ENCODE data around the gene LRRC52. TPM values are rescaled to one million over a fixed set of nuclear protein-coding genes. Genes with fewer than 3 reads are reported as not detected.
"Not testable (repeated sequence)": the region's sequence is repeated elsewhere in the genome, so short reads cannot be mapped to it uniquely, and the experiment has no call there.

LRRC52 gene
- total RNA-seq, 1 experiment from 2014 or later, result not detected

DNA sequence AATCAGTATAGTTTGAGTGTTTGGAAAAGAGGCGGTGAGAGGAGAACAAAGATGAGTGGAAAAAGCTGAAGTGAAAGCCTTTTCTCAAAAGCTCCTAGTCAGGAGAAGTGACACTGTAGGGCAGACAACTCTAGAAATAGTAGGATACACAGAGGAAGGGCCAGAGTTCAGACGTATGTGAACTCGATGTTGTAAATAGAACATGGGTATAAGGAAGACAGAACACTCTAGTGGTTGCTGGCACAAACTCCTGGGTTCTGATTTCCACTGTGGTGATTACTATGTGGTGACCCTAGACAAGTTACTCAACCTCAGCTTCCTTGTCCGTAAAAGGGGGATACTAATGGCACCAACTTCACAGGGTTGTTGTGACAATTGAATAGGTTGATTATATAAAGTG, 57.0 kb downstream of the LRRC52 start:
- no peaks in the 10 kb centered on the region for H3K9me3 ChIP-seq (ENCODE audit: insufficient read depth, low read depth)
- no peak overlapping the region for H2AFZ ChIP-seq
- H3F3A ChIP-seq (ENCODE audit: insufficient read depth, low read depth), result peaks cover 8% of the 10 kb centered on the region; the same call in 1 of the 2 replicates
- H3K9me2 ChIP-seq (ENCODE audit: insufficient read depth), result no peaks in the 10 kb centered on the region
- no TSS peak for BruUV-seq (replicated peaks)
- intact Hi-C loops (cut with micrococcal nuclease; ENCODE audit: unreplicated experiment), result loop anchor here (1.0 to 5.0 kb wide), 3 partner anchors 118 to 1457 kb away; no protein-coding TSS in a partner anchor
- DNase-seq, result no peak
- peaks cover 9% of the 10 kb centered on the region for H3K4me1 ChIP-seq (replicated peaks; ENCODE audit: insufficient read depth)
- no peaks in the 10 kb centered on the region for H3K36me3 ChIP-seq (ENCODE audit: low read depth)
- no peaks in the 10 kb centered on the region for H3K27me3 ChIP-seq (ENCODE audit: insufficient read depth, low read depth)
- ChIA-PET CTCF (no interaction called here), POLR2A (ENCODE audit: unreplicated experiment) (no interaction called here)
- H3K79me2 ChIP-seq (ENCODE audit: low read depth), result no peaks in the 10 kb centered on the region
- no peak overlapping the region for H3K4me3 ChIP-seq
- no peak for TF ChIP-seq EZH2 (IDR thresholded peaks at IDR 0.05; ENCODE audit: low read depth)
- TF ChIP-seq, protein P1, sequence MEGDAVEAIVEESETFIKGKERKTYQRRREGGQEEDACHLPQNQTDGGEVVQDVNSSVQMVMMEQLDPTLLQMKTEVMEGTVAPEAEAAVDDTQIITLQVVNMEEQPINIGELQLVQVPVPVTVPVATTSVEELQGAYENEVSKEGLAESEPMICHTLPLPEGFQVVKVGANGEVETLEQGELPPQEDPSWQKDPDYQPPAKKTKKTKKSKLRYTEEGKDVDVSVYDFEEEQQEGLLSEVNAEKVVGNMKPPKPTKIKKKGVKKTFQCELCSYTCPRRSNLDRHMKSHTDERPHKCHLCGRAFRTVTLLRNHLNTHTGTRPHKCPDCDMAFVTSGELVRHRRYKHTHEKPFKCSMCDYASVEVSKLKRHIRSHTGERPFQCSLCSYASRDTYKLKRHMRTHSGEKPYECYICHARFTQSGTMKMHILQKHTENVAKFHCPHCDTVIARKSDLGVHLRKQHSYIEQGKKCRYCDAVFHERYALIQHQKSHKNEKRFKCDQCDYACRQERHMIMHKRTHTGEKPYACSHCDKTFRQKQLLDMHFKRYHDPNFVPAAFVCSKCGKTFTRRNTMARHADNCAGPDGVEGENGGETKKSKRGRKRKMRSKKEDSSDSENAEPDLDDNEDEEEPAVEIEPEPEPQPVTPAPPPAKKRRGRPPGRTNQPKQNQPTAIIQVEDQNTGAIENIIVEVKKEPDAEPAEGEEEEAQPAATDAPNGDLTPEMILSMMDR (conservative IDR thresholded peaks at IDR 0.05), result no peak
- H4K20me1 ChIP-seq (ENCODE audit: insufficient read depth), result no peaks in the 10 kb centered on the region
- no peak overlapping the region for H3K4me2 ChIP-seq
- H3K27ac ChIP-seq, result no peak overlapping the region

DNA sequence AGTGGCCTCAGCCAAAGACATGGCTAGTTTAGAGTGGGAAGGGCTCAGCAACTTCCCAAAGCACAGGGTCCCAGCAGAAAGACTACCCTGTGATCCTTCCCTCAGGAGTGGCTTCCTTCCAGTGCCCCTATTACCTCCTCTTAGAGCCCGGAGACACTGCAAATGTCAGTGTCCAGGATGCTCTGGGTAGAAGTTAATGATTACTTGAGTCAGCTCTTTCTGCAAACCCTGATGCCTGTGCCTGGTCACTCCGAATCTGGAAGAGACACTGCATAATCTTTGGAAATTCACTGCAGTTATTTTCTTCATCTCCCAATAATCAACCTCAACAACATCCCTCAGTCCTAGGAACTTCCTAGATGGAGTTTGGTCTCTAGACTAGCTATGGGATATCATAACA, 60.0 kb downstream of the LRRC52 start:
- POLR2A ChIA-PET (ENCODE audit: unreplicated experiment), result no interaction called here

DNA sequence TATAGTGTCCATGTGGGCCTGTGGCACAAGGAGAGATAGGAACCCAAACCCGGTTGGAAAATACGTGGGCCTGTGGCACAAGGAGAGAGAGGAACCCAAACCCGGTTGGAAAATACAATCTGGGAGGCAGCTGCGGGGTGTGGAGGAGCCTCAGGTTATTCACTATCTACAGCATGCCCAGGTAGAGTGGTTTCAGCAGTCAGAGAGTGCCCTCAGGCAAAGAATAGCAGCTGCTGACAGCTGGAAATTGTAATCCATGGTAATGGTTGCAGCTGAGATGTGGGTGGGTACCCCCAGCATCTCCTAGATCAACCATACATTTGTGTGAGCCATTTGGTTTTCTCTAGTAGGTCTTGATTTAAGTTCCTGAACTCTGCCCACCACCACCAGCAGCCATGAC, 61.4 kb downstream of the LRRC52 start:
- H3K9me2 ChIP-seq (ENCODE audit: insufficient read depth), result no peaks in the 10 kb centered on the region
- no peak overlapping the region for H3K4me3 ChIP-seq
- intact Hi-C loops (cut with micrococcal nuclease; ENCODE audit: unreplicated experiment), result no loop called here
- no peaks in the 10 kb centered on the region for H3K9me3 ChIP-seq (ENCODE audit: insufficient read depth, low read depth)
- POLR2A ChIA-PET (ENCODE audit: unreplicated experiment), result no interaction called here
- no peaks in the 10 kb centered on the region for H3K79me2 ChIP-seq (ENCODE audit: low read depth)
- H3K27ac ChIP-seq, result no peak overlapping the region
- peaks cover under 1% of the 10 kb centered on the region; the same call in 1 of the 2 replicates for H3K4me1 ChIP-seq (replicated peaks; ENCODE audit: insufficient read depth)
- no peaks in the 10 kb centered on the region for H3K36me3 ChIP-seq (ENCODE audit: low read depth)
- H3K4me2 ChIP-seq, result no peak overlapping the region
- H4K20me1 ChIP-seq (ENCODE audit: insufficient read depth), result no peaks in the 10 kb centered on the region
- CTCF ChIA-PET, result no interaction called here
- BruUV-seq (replicated peaks), result no TSS peak
- H3F3A ChIP-seq (ENCODE audit: insufficient read depth, low read depth), result no peaks in the 10 kb centered on the region
- no peaks in the 10 kb centered on the region for H3K27me3 ChIP-seq (ENCODE audit: insufficient read depth, low read depth)
- no peak overlapping the region for H2AFZ ChIP-seq
- TF ChIP-seq EZH2 (IDR thresholded peaks at IDR 0.05; ENCODE audit: low read depth), result no peak
- TF ChIP-seq, protein P1 (conservative IDR thresholded peaks at IDR 0.05), result no peak
- DNase-seq, result no peak

More for the DNA sequence above, 60.0 kb downstream of the LRRC52 start:
- Histone ChIP-seq H3K36me3 (ENCODE audit: low read depth) (no peaks in the 10 kb centered on the region), H3K4me1 (replicated peaks; ENCODE audit: insufficient read depth) (no peaks in the 10 kb centered on the region; the same call in 1 of the 2 replicates), H2AFZ (no peak overlapping the region), H3K79me2 (ENCODE audit: low read depth) (no peaks in the 10 kb centered on the region), H3K4me2 (no peak overlapping the region), H3K9me3 (ENCODE audit: insufficient read depth, low read depth) (no peaks in the 10 kb centered on the region), H4K20me1 (ENCODE audit: insufficient read depth) (no peaks in the 10 kb centered on the region), H3K9me2 (ENCODE audit: insufficient read depth) (no peaks in the 10 kb centered on the region), H3K27me3 (ENCODE audit: insufficient read depth, low read depth) (no peaks in the 10 kb centered on the region), H3F3A (ENCODE audit: insufficient read depth, low read depth) (peaks cover 8% of the 10 kb centered on the region; the same call in 1 of the 2 replicates), H3K4me3 (no peak overlapping the region), H3K27ac (no peak overlapping the region)
- intact Hi-C loops (cut with micrococcal nuclease; ENCODE audit: unreplicated experiment), result loop anchor here (5.0 kb wide), 1 partner anchor 1453 kb away; no protein-coding TSS in a partner anchor
- CTCF ChIA-PET, result no interaction called here
- no peak for DNase-seq
- no TSS peak for BruUV-seq (replicated peaks)
- TF ChIP-seq EZH2 (IDR thresholded peaks at IDR 0.05; ENCODE audit: low read depth), result no peak
- TF ChIP-seq, protein P1 (conservative IDR thresholded peaks at IDR 0.05), result no peak

DNA sequence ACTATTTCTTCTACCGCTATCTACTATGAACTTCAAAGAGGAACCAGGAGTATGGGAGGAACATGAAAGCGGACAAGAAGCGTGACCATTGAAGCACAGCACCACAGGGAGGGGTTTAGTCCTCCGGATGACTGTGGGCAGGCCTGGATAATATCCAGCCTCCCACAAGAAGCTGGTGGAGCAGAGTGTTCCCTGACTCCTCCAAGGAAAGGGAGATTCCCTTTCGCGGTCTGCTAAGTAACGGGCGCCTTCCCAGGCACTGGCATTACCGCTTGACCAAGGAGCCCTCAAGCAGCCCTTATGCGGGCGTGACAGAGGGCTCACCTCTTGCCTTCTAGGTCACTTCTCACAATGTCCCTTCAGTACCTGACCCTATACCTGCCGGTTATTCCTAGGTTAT, 62.9 kb downstream of the LRRC52 start:
- H3K79me2 ChIP-seq (ENCODE audit: low read depth); H3K4me3 ChIP-seq; H3K4me2 ChIP-seq; DNase-seq; H3K27ac ChIP-seq; CTCF ChIA-PET; intact Hi-C loops (cut with micrococcal nuclease; ENCODE audit: unreplicated experiment); H3K9me3 ChIP-seq (ENCODE audit: insufficient read depth, low read depth); H3K9me2 ChIP-seq (ENCODE audit: insufficient read depth); H4K20me1 ChIP-seq (ENCODE audit: insufficient read depth); H3K27me3 ChIP-seq (ENCODE audit: insufficient read depth, low read depth); H3F3A ChIP-seq (ENCODE audit: insufficient read depth, low read depth); H3K36me3 ChIP-seq (ENCODE audit: low read depth); H3K4me1 ChIP-seq (replicated peaks; ENCODE audit: insufficient read depth); H2AFZ ChIP-seq; BruUV-seq (replicated peaks): not testable (repeated sequence)
- POLR2A ChIA-PET (ENCODE audit: unreplicated experiment), result interaction anchor here (0.6 kb wide), 1 partner anchor 297 kb away, joined by 3 read pairs; no protein-coding TSS in a partner anchor
